ENCODE measurements around the gene RASSF8. TPM values are rescaled to one million over a fixed set of nuclear protein-coding genes. Genes with fewer than 3 reads are reported as not detected.

Gene RASSF8
- total RNA-seq, 1 donor from 2014 or later = 33.7 TPM

GRCh38 chr12:26125400-26126339 is 167.2 kb downstream of the RASSF8 start:
- H3K4me3 ChIP-seq = peak overlapping the region; percentile 70
- no peaks in the 10 kb centered on the region for H3K27me3 ChIP-seq (ENCODE audit: low read depth)
- no peaks in the 10 kb centered on the region for H3K36me3 ChIP-seq
- H3K27ac ChIP-seq (replicated peaks) = peak overlapping the region; percentile 94
- intact Hi-C loops (cut with micrococcal nuclease) = loop anchor here (10.0 kb wide), 1 partner anchor 69 kb away; the partner anchor contains the start of gene SSPN
- no peaks in the 10 kb centered on the region for H3K9me3 ChIP-seq (replicated peaks)
- H3K4me1 ChIP-seq = peaks cover 55% of the 10 kb centered on the region
- DNase-seq = peak; percentile 76
- TF ChIP-seq CTCF (IDR thresholded peaks at IDR 0.05; ENCODE audit: borderline replicate concordance) = no peak

- intact Hi-C loops (cut with micrococcal nuclease) = loop anchor here (10.0 kb wide), 1 partner anchor 68 kb away; the partner anchor contains the start of gene SSPN
These were observed 168.1 kb downstream of the RASSF8 start for GRCh38 chr12:26126340-26127284.

GRCh38 chr12:26127404-26127803 is 168.9 kb downstream of the RASSF8 start:
- H3K36me3 ChIP-seq = no peaks in the 10 kb centered on the region
- peak overlapping the region; percentile 94 for H3K27ac ChIP-seq (replicated peaks)
- intact Hi-C loops (cut with micrococcal nuclease) = loop anchor here (10.0 kb wide), 1 partner anchor 67 kb away; the partner anchor contains the start of gene SSPN
- no peak for TF ChIP-seq CTCF (IDR thresholded peaks at IDR 0.05; ENCODE audit: borderline replicate concordance)
- H3K4me1 ChIP-seq = peaks cover 42% of the 10 kb centered on the region
- DNase-seq = no peak
- no peaks in the 10 kb centered on the region for H3K9me3 ChIP-seq (replicated peaks)
- no peaks in the 10 kb centered on the region for H3K27me3 ChIP-seq (ENCODE audit: low read depth)
- no peak overlapping the region for H3K4me3 ChIP-seq

More at GRCh38 chr12:26126340-26127284, 168.1 kb downstream of the RASSF8 start:
- peak overlapping the region; percentile 70 for H3K4me3 ChIP-seq
- TF ChIP-seq CTCF (IDR thresholded peaks at IDR 0.05; ENCODE audit: borderline replicate concordance) = peak; percentile 14
- peak overlapping the region; percentile 94 for H3K27ac ChIP-seq (replicated peaks)
- H3K27me3 ChIP-seq (ENCODE audit: low read depth) = no peaks in the 10 kb centered on the region
- no peaks in the 10 kb centered on the region for H3K36me3 ChIP-seq
- H3K4me1 ChIP-seq = peaks cover 46% of the 10 kb centered on the region
- H3K9me3 ChIP-seq (replicated peaks) = no peaks in the 10 kb centered on the region
- peak; percentile 89 for DNase-seq

- Histone ChIP-seq H3K4me1 (peaks cover 37% of the 10 kb centered on the region), H3K9me3 (replicated peaks) (no peaks in the 10 kb centered on the region), H3K27me3 (ENCODE audit: low read depth) (no peaks in the 10 kb centered on the region), H3K4me3 (no peak overlapping the region), H3K27ac (replicated peaks) (no peak overlapping the region), H3K36me3 (no peaks in the 10 kb centered on the region)
- TF ChIP-seq CTCF (IDR thresholded peaks at IDR 0.05; ENCODE audit: borderline replicate concordance) = no peak
- DNase-seq = no peak
- intact Hi-C loops (cut with micrococcal nuclease) = loop anchor here (10.0 kb wide), 1 partner anchor 67 kb away; the partner anchor contains the start of gene SSPN
These were observed 169.7 kb downstream of the RASSF8 start for GRCh38 chr12:26128168-26128567.

Other genes starting within 250 kb of the RASSF8 start
- gene BHLHE41, start 166.4 kb downstream of the RASSF8 start, total RNA-seq = 33.4 TPM
- 67.4 TPM for gene SSPN, start 236.9 kb downstream of the RASSF8 start, total RNA-seq

Data from left ventricle myocardium inferior (tissue), 1 donor.